ENCODE results near the gene ZNG1A.
"Not testable (repeated sequence)": the region's sequence is repeated elsewhere in the genome, so short reads cannot be mapped to it uniquely, and the experiment has no call there.

The ZNG1A gene

DNA sequence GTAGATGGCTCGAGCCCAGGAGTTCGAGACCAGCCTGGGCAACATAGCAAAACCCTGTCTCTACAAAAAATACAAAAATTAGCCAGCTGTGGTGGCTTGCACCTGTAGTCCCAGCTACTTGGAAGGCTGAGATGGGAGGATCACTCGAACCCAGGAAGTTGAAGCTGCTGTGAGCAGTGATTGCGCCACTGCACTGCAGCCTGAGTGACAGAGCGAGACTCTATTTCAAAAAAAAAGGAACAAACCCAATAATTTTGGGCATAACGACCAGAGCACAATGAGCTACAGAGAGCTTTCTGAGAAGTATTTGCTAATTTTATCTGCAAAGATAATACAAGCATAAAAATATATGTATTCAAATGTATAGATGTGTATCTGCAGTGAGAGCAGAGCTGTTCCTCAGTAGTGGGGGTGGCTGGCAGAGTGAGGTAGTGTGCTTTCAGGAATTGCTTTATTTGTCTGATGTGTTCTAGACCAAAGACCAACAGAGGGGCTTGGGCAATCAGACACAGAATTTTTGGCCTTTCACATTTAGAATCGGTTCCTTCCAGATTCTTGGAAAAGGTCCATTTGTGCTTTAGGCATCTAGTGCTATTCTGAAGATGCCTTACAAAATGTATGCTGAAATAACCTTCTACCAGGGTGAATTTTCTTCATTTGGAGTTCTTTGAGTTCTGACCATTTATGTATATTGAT, 41.0 kb upstream of the ZNG1A start:
- TF ChIP-seq, protein P1, sequence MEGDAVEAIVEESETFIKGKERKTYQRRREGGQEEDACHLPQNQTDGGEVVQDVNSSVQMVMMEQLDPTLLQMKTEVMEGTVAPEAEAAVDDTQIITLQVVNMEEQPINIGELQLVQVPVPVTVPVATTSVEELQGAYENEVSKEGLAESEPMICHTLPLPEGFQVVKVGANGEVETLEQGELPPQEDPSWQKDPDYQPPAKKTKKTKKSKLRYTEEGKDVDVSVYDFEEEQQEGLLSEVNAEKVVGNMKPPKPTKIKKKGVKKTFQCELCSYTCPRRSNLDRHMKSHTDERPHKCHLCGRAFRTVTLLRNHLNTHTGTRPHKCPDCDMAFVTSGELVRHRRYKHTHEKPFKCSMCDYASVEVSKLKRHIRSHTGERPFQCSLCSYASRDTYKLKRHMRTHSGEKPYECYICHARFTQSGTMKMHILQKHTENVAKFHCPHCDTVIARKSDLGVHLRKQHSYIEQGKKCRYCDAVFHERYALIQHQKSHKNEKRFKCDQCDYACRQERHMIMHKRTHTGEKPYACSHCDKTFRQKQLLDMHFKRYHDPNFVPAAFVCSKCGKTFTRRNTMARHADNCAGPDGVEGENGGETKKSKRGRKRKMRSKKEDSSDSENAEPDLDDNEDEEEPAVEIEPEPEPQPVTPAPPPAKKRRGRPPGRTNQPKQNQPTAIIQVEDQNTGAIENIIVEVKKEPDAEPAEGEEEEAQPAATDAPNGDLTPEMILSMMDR (IDR thresholded peaks at IDR 0.05; ENCODE audit: unreplicated experiment in 3 of 3), result no peak
- H3K4me1 Mint-ChIP-seq, result peaks cover 7% of the 10 kb centered on the region
- H3K36me3 Mint-ChIP-seq (ENCODE audit: low read depth), result no peaks in the 10 kb centered on the region
- no peak overlapping the region for H3K27ac Mint-ChIP-seq
- no peak overlapping the region for H3K4me3 Mint-ChIP-seq
- H3K9me3 Mint-ChIP-seq, result no peaks in the 10 kb centered on the region
- H3K27me3 Mint-ChIP-seq (ENCODE audit: low read depth), result peaks cover 39% of the 10 kb centered on the region

DNA sequence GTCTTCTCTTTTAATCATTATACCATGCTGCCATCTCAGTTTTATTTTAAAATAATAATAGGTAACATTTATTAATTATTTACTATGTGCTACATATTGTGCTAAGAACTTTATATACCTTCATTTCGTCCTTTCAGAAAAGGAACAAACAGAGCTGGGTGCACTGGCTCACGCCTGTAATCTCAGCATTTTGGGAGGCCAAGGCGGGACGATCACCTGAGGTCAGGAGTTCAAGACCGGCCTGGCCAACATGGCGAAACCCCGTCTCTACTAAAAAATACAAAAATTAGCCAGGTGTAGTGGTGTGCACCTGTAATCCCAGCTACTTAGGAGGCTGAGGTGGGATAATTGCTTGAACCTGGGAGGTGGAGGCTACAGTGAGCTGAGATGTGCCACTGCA, 40.2 kb upstream of the ZNG1A start:
- H3K27ac Mint-ChIP-seq; H3K4me3 Mint-ChIP-seq; H3K36me3 Mint-ChIP-seq (ENCODE audit: low read depth); H3K4me1 Mint-ChIP-seq; H3K9me3 Mint-ChIP-seq: not testable (repeated sequence)
- H3K27me3 Mint-ChIP-seq (ENCODE audit: low read depth), result peaks cover 44% of the 10 kb centered on the region

DNA sequence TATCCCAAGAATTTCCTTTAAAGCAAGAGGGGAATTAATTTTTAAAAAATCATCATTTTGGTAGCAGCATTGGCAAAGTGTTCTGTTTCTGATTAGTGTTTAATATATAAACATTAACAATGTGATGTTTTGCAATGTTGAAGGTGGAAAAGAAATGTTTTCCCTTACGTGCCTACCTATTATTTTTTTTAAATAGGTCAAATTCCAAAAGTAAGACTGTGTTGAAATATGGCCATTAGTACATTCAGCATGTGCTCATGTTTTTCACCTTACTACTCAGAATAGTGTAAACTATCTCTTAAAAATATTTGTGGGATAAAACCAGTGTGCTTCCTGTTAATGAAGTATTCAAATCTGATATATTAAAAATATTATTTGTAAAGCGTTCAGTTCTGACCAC, 39.1 kb upstream of the ZNG1A start:
- no peaks in the 10 kb centered on the region for H3K9me3 Mint-ChIP-seq
- peaks cover 4% of the 10 kb centered on the region for H3K4me1 Mint-ChIP-seq
- H3K27ac Mint-ChIP-seq, result peak overlapping the region in 1 of 3 experiments; percentile 86
- H3K27me3 Mint-ChIP-seq (ENCODE audit: low read depth), result peaks cover 53% of the 10 kb centered on the region
- TF ChIP-seq, protein P1 (IDR thresholded peaks at IDR 0.05; ENCODE audit: unreplicated experiment in 3 of 3), result no peak
- no peak overlapping the region for H3K4me3 Mint-ChIP-seq
- no peaks in the 10 kb centered on the region for H3K36me3 Mint-ChIP-seq (ENCODE audit: low read depth)

DNA sequence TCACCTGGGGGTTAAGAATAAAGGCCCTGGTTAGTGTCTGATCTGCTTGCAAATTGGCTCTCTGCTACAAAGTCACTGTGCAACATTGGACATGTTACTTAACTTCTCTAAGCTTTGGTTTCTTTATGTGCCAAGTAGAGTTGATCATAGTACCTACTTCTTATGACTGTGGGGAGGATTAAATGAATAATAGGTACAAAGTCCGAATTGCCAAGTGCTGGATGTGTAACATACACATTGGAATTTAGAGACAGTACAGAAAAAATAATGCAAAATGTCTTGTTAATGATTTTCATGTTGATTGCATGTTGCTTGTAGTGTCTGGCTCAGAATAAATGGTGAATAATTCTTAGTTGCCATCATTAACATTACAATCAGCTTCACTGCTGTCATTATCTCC, 38.0 kb upstream of the ZNG1A start:
- TF ChIP-seq, protein P1 (IDR thresholded peaks at IDR 0.05; ENCODE audit: unreplicated experiment in 3 of 3), result no peak
- H3K9me3 Mint-ChIP-seq, result no peaks in the 10 kb centered on the region
- H3K36me3 Mint-ChIP-seq (ENCODE audit: low read depth), result no peaks in the 10 kb centered on the region

DNA sequence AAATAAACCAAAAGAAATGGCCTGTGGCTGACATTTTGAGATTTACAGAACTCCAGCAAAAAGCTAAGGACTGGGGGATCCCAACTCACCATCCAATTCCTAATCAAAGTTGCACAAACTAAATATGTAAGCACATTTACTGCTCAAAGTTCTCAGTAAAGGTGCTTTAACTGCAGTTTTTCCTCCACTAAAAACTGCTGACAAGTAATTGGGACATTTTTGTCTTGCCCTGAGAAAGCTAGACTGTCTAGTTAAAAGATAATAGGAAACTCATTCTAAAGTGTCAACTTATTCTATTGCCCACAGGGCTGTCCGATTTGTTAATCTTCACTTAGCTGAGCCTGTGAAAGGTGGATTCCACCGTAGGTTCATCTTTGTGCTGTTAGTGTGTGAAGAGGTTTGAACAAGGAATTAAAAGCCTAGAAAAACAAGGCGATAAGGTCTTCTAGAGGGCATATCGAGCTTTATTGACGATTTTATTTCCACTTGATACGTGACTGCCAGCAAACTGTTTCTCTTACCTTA, 36.8 kb upstream of the ZNG1A start:
- Mint-ChIP-seq H3K27me3 (ENCODE audit: low read depth) (peaks cover 50% of the 10 kb centered on the region), H3K9me3 (no peaks in the 10 kb centered on the region), H3K4me1 (peaks cover 4% of the 10 kb centered on the region), H3K27ac (peak overlapping the region; percentile 48 to 91 (median 57)), H3K4me3 (peak overlapping the region; percentile 70 to 80 (median 77)), H3K36me3 (ENCODE audit: low read depth) (no peaks in the 10 kb centered on the region)
- TF ChIP-seq, protein P1 (IDR thresholded peaks at IDR 0.05; ENCODE audit: unreplicated experiment in 3 of 3), result no peak

More for the DNA sequence above, 38.0 kb upstream of the ZNG1A start:
- H3K27ac Mint-ChIP-seq, result peak overlapping the region; percentile 34 to 86 (median 49)
- H3K4me3 Mint-ChIP-seq, result peak overlapping the region; percentile 32 to 60 (median 39)
- H3K4me1 Mint-ChIP-seq, result peaks cover 4% of the 10 kb centered on the region
- H3K27me3 Mint-ChIP-seq (ENCODE audit: low read depth), result peaks cover 50% of the 10 kb centered on the region

DNA sequence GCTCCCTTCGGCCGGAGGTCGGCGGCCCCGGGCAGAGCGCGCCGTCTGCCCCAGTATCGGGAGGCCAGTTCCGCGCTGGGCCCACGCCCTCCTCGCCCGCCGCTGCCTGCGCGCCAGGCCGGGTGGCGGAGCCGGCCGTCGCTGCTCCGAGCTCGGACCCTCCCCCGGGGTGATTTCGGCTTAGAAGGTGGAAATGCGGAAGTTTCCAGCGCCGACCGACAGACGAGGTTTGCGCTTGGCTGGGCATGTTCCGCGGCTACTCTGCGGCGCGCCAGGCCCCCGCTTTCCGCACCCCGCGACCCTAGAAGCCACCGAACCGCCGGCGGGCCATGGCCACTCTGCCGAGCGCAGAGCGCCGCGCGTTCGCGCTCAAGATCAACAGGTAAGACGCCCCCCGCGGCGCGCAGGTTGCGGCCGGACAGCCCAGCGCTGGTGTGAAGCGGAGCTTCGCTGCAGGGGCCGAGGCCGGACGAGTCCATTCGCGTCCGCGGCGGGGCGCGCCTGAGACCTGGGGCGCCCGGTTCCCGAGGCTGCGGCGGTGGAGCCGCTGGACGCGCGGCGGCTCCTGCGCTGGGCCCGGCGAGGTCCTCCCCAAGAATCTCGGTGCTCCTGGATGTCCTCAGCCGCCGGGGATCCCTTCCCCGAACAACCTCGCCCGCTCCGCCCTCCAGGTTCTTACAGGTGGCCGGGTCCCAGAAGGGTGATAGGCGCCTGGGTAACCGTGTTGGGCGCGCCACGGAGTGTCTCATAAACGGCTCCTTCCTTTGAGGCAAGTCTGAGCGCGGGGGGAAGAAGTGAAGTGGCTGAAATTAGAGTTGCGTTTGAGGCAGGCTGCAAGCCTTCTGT, 36.0 kb upstream of the ZNG1A start, which contains the start of gene DOCK8:
Gene DOCK8 (plus strand): TSS at position 218 of the 846 bp plus-strand sequence. CDS start 112 bp downstream, at position 330.
- TF ChIP-seq, protein P1 (IDR thresholded peaks at IDR 0.05; ENCODE audit: unreplicated experiment in 3 of 3), result peak in 2 of 3 experiments; percentile 18 to 43
- Mint-ChIP-seq H3K27me3 (ENCODE audit: low read depth) (peaks cover 45% of the 10 kb centered on the region), H3K9me3 (no peaks in the 10 kb centered on the region), H3K36me3 (ENCODE audit: low read depth) (no peaks in the 10 kb centered on the region), H3K4me3 (peak within 1 kb of the TSS; percentile 75 to 80 (median 77)), H3K4me1 (peaks cover 4% of the 10 kb centered on the region), H3K27ac (peak within 1 kb of the TSS; percentile 48 to 91 (median 57))
